ENCODE measurements around the gene CACNA1B.

GRCh38 chr9:138045541-138046490 lies 168.2 kb downstream of the CACNA1B start:
- TF ChIP-seq CTCF (IDR thresholded peaks at IDR 0.05) (no peak), POLR2A (IDR thresholded peaks at IDR 0.05) (no peak), POLR2AphosphoS5 (IDR thresholded peaks at IDR 0.05; ENCODE audit: insufficient read depth in 1 of 2, low read depth in 1 of 2) (no peak)

Measured in vagina (tissue), 2 donors.